HepG2 (cell line): Measurements from ENCODE around the gene DPP8. TPM values are rescaled to one million over a fixed set of nuclear protein-coding genes. Genes with fewer than 3 reads are reported as not detected.

ENCODE experiments used
- DPF2 ChIP-seq: sonication (generic); formaldehyde crosslinking; IDR thresholded peaks from 2 replicates; pipeline ENCODE4 v1.4.0; 2020; ENCODE audit warnings: mild to moderate bottlenecking, low read depth, missing genetic modification reagents, borderline replicate concordance
- DR1 ChIP-seq: sonication (generic); formaldehyde crosslinking; IDR thresholded peaks from 2 replicates; pipeline ENCODE4 v1.8.0; 2021; ENCODE audit warnings: mild to moderate bottlenecking, missing genetic modification reagents, inconsistent platforms
- FOXO1 ChIP-seq: sonication (generic); formaldehyde crosslinking; IDR thresholded peaks from 2 replicates; pipeline ENCODE4 v1.4.0; 2020; ENCODE audit warnings: missing genetic modification reagents
- HNF4G ChIP-seq, 2 experiments: sonication (generic) in 1 of 2; formaldehyde crosslinking in 1 of 2; IDR thresholded peaks; 2 replicates each; pipeline versions ENCODE4 v1.4.0 to v1.6.1; 2011 to 2020; ENCODE audit warnings: borderline replicate concordance in 2 of 2, low read depth in 2 of 2, mild to moderate bottlenecking in 2 of 2, low read length in 1 of 2, missing genetic modification reagents in 1 of 2, moderate library complexity in 1 of 2
- JARID2 ChIP-seq: sonication (generic); formaldehyde crosslinking; IDR thresholded peaks from 2 replicates; pipeline ENCODE4 v1.8.1; 2023; ENCODE audit warnings: missing genetic modification reagents, inconsistent platforms; ENCODE audit not compliant: insufficient replicate concordance
- MAFG ChIP-seq: sonication (generic); formaldehyde crosslinking; IDR thresholded peaks from 2 replicates; pipeline ENCODE4 v1.5.1; 2020; ENCODE audit warnings: mild to moderate bottlenecking, missing genetic modification reagents
- MXD4 ChIP-seq: IDR thresholded peaks from 2 replicates; pipeline ENCODE4 v1.6.1; 2016; ENCODE audit warnings: mild to moderate bottlenecking, missing biosample characterization, missing genetic modification reagents
- POGZ ChIP-seq: sonication (generic); formaldehyde crosslinking; IDR thresholded peaks from 2 replicates; pipeline ENCODE4 v1.4.0; 2020; ENCODE audit warnings: mild to moderate bottlenecking, missing genetic modification reagents
- RELA ChIP-seq: sonication (generic); formaldehyde crosslinking; IDR thresholded peaks from 2 replicates; pipeline ENCODE4 v1.4.0; 2020; ENCODE audit warnings: missing genetic modification reagents
- SALL1 ChIP-seq: sonication (generic); formaldehyde crosslinking; IDR thresholded peaks from 2 replicates; pipeline ENCODE4 v1.8.0; 2022; ENCODE audit warnings: mild to moderate bottlenecking, missing genetic modification reagents
- ZMYM3 ChIP-seq: sonication (generic); formaldehyde crosslinking; IDR thresholded peaks from 2 replicates; pipeline ENCODE4 v1.5.1; 2020; ENCODE audit warnings: mild to moderate bottlenecking, missing genetic modification reagents
- ZNF274 ChIP-seq: sonication (generic); formaldehyde crosslinking; IDR thresholded peaks from 2 replicates; pipeline ENCODE4 v1.5.1; 2020; ENCODE audit warnings: mild to moderate bottlenecking, missing genetic modification reagents
- ZNF510 ChIP-seq: sonication (generic); formaldehyde crosslinking; IDR thresholded peaks from 2 replicates; pipeline ENCODE4 v1.4.0; 2020; ENCODE audit warnings: low read depth, mild to moderate bottlenecking, missing genetic modification reagents
- ZNF619 ChIP-seq: sonication (generic); formaldehyde crosslinking; IDR thresholded peaks from 2 replicates; pipeline ENCODE4 v1.4.0; 2020; ENCODE audit warnings: mild to moderate bottlenecking, missing genetic modification reagents
- polyA plus RNA-seq, 8 experiments: library from polyadenylated mRNA; depleted of rRNA in 3 of 8; stranded (reverse) in 7 of 8; unstranded in 1 of 8; fragments of >200 nt; fragmentation: Illumina TruSeq in 4 of 8; extraction: Trizol in 4 of 8; gene quantifications; 2 replicates each; pipeline versions ENCODE4 v1.2.1 to v1.2.3, GENCODE V29; 2011 to 2016; ENCODE audit warnings: low read depth in 4 of 8, missing spikeins in 1 of 8, mixed read lengths in 1 of 8; ENCODE audit not compliant: insufficient read depth in 1 of 8
- total RNA-seq, 5 experiments: library from RNA; depleted of rRNA; stranded (reverse); fragments of >200 nt; fragmentation: Illumina TruSeq; extraction: Trizol; gene quantifications; 2 replicates each; pipeline ENCODE4 v1.2.3, GENCODE V29; 2016; ENCODE audit warnings: low read depth in 1 of 5
- TF ChIP-seq, protein P1 (sequence below): sonication (generic); formaldehyde crosslinking; IDR thresholded peaks from 2 replicates; pipeline ENCODE4 v1.4.0; 2020; ENCODE audit warnings: missing genetic modification reagents, borderline replicate concordance
- TF ChIP-seq, protein P2 (sequence below): sonication (generic); formaldehyde crosslinking; conservative IDR thresholded peaks from 2 replicates; pipeline ENCODE4 v1.8.0; 2022; ENCODE audit warnings: missing genetic modification reagents
- TF ChIP-seq, protein P3 (sequence below): IDR thresholded peaks from 2 replicates; pipeline ENCODE4 v1.6.1; 2016; ENCODE audit warnings: low read depth, control low read depth
- TF ChIP-seq, protein P4 (sequence below): sonication (generic); formaldehyde crosslinking; IDR thresholded peaks from 2 replicates; pipeline ENCODE4 v1.5.0; 2020; ENCODE audit warnings: missing genetic modification reagents

DPP8 gene
- total and polyA plus RNA-seq, 2 of the 13 experiments (the other 11 are each of a cell fraction or from before 2014, with no cell fraction given), result 18.0 to 26.3 TPM

DNA sequence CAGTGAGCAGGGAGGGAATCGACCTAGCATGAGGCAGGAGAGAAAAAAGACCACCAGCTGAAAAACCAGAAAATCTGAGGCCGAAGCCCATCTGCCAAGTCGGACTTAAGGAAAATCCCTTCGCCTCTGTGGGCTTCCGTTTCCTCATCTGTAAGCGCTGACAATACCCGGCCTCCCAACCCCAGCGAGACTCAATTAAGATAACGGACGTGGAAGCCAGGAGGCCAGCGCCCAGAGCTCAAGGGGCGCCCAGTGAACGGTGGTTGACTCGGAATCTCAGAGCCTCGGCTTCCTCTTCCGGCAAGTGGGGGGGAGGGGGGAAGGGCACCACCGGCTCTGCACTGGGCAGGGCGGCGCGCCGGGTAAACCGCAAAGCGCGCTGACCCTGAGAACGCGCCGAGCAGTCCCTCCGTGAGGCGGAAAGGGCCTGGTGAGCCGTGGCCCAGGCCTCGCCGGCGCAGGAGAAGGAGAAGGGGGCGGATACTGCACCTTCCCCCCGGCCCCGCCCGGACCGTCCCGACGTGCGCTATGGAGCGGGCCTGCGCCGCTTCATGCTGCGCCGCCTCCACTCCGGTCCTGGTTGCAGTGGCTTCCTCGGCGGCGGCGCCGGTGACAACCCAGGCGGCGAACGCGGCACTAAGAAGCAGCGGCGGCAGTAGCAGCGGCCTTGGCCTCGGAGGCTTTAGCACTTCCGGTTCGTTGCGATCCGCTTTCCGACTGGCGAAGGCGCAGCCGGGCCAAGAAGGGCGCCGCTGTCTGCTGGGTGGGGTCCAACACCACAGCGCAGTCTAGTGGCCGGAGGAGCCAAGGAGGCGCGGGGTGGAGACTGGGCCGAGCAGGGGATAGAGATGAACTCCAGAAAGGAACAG, at the start of gene DPP8 (continued):
- TF ChIP-seq ZNF274 (peak; percentile 96), FOXO1 (CRISPR knock-in tag) (no peak; the same call in 1 of the 2 replicates), SALL1 (CRISPR knock-in tag) (peak; percentile 92), MXD4 (CRISPR knock-in tag) (peak; percentile 84), HNF4G (IDR thresholded peaks at IDR 0.05; ENCODE audit: borderline replicate concordance, low read depth, low read length) (no peak), HNF4G (CRISPR knock-in tag; IDR thresholded peaks at IDR 0.05; ENCODE audit: borderline replicate concordance, low read depth) (peak; percentile 46; the same call in 1 of the 2 replicates), ZNF619 (CRISPR knock-in tag) (peak; percentile 92), POGZ (CRISPR knock-in tag) (peak; percentile 96), ZNF510 (peak; percentile 95), DR1 (CRISPR knock-in tag) (0 out of 2 replicates have a peak, but pooled peaks have one; percentile 74), JARID2 (peak; percentile 95), DPF2 (CRISPR knock-in tag) (peak; percentile 70), MAFG (CRISPR knock-in tag) (no peak), ZMYM3 (peak; percentile 68; the same call in 1 of the 2 replicates), RELA (CRISPR knock-in tag) (peak; percentile 74; the same call in 1 of the 2 replicates)
- TF ChIP-seq, protein P1, sequence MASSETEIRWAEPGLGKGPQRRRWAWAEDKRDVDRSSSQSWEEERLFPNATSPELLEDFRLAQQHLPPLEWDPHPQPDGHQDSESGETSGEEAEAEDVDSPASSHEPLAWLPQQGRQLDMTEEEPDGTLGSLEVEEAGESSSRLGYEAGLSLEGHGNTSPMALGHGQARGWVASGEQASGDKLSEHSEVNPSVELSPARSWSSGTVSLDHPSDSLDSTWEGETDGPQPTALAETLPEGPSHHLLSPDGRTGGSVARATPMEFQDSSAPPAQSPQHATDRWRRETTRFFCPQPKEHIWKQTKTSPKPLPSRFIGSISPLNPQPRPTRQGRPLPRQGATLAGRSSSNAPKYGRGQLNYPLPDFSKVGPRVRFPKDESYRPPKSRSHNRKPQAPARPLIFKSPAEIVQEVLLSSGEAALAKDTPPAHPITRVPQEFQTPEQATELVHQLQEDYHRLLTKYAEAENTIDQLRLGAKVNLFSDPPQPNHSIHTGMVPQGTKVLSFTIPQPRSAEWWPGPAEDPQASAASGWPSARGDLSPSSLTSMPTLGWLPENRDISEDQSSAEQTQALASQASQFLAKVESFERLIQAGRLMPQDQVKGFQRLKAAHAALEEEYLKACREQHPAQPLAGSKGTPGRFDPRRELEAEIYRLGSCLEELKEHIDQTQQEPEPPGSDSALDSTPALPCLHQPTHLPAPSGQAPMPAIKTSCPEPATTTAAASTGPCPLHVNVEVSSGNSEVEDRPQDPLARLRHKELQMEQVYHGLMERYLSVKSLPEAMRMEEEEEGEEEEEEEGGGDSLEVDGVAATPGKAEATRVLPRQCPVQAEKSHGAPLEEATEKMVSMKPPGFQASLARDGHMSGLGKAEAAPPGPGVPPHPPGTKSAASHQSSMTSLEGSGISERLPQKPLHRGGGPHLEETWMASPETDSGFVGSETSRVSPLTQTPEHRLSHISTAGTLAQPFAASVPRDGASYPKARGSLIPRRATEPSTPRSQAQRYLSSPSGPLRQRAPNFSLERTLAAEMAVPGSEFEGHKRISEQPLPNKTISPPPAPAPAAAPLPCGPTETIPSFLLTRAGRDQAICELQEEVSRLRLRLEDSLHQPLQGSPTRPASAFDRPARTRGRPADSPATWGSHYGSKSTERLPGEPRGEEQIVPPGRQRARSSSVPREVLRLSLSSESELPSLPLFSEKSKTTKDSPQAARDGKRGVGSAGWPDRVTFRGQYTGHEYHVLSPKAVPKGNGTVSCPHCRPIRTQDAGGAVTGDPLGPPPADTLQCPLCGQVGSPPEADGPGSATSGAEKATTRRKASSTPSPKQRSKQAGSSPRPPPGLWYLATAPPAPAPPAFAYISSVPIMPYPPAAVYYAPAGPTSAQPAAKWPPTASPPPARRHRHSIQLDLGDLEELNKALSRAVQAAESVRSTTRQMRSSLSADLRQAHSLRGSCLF, result no peak
- TF ChIP-seq, protein P2, sequence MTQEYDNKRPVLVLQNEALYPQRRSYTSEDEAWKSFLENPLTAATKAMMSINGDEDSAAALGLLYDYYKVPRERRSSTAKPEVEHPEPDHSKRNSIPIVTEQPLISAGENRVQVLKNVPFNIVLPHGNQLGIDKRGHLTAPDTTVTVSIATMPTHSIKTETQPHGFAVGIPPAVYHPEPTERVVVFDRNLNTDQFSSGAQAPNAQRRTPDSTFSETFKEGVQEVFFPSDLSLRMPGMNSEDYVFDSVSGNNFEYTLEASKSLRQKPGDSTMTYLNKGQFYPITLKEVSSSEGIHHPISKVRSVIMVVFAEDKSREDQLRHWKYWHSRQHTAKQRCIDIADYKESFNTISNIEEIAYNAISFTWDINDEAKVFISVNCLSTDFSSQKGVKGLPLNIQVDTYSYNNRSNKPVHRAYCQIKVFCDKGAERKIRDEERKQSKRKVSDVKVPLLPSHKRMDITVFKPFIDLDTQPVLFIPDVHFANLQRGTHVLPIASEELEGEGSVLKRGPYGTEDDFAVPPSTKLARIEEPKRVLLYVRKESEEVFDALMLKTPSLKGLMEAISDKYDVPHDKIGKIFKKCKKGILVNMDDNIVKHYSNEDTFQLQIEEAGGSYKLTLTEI (CRISPR knock-in tag), result no peak
- TF ChIP-seq, protein P3, sequence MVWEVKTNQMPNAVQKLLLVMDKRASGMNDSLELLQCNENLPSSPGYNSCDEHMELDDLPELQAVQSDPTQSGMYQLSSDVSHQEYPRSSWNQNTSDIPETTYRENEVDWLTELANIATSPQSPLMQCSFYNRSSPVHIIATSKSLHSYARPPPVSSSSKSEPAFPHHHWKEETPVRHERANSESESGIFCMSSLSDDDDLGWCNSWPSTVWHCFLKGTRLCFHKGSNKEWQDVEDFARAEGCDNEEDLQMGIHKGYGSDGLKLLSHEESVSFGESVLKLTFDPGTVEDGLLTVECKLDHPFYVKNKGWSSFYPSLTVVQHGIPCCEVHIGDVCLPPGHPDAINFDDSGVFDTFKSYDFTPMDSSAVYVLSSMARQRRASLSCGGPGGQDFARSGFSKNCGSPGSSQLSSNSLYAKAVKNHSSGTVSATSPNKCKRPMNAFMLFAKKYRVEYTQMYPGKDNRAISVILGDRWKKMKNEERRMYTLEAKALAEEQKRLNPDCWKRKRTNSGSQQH (CRISPR knock-in tag), result peak; percentile 67
- TF ChIP-seq, protein P4, sequence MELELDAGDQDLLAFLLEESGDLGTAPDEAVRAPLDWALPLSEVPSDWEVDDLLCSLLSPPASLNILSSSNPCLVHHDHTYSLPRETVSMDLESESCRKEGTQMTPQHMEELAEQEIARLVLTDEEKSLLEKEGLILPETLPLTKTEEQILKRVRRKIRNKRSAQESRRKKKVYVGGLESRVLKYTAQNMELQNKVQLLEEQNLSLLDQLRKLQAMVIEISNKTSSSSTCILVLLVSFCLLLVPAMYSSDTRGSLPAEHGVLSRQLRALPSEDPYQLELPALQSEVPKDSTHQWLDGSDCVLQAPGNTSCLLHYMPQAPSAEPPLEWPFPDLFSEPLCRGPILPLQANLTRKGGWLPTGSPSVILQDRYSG (CRISPR knock-in tag), result no peak
